Left ventricle myocardium superior (tissue), 1 donor: ENCODE results near the gene CEP63. TPM values are rescaled to one million over a fixed set of nuclear protein-coding genes. Genes with fewer than 3 reads are reported as not detected.
"Not testable (repeated sequence)": the region's sequence is repeated elsewhere in the genome, so short reads cannot be mapped to it uniquely, and the experiment has no call there.

Source experiments
- ATAC-seq: fragments of 200-7000 bp; cut with Tn5 transposase; one replicate; pipeline ENCODE4 v1.9.1; 2020; ENCODE audit warnings: mild to moderate bottlenecking, moderate library complexity
- DNase-seq: peaks from one replicate; pipeline ENCODE4 v3.0.0-alpha.2; 2020
- intact Hi-C: fragments of 100-400 bp; cut with micrococcal nuclease; formaldehyde crosslinking; loops from one replicate; pipeline ENCODE4 v1.11.0; 2022
- total RNA-seq: library from RNA; stranded (reverse); fragmentation: NEBNext Ultra II Directional; extraction: Animal tissue kit (Norgen Biotek cat#: 25700); gene quantifications from one replicate; pipeline ENCODE4 v1.2.1, GENCODE V29; 2021
- donor health status: DM: no; HTN: yes; CAD: no; lungs with severe emphysema.

CEP63 gene
- total RNA-seq, 1 donor from 2014 or later = 35.1 TPM

GRCh38 chr3:134495980-134496379 lies 10.1 kb downstream of the CEP63 start:
- DNase-seq (no peak), ATAC-seq (no peak)
- intact Hi-C loops = no loop called here

GRCh38 chr3:134496471-134497071 lies 10.7 kb downstream of the CEP63 start:
- intact Hi-C loops = no loop called here
- peak; percentile 28 for ATAC-seq
- DNase-seq = no peak

GRCh38 chr3:134503266-134503665 lies 17.4 kb downstream of the CEP63 start:
- no peak for ATAC-seq
- DNase-seq = no peak
- intact Hi-C loops = no loop called here

- intact Hi-C loops = no loop called here
- ATAC-seq (no peak), DNase-seq (no peak)
Observed at GRCh38 chr3:134504132-134504531, 18.3 kb downstream of the CEP63 start.

GRCh38 chr3:134505485-134505884 lies 19.6 kb downstream of the CEP63 start:
- DNase-seq (no peak), ATAC-seq (no peak)
- intact Hi-C loops = no loop called here

GRCh38 chr3:134511500-134511899 lies 25.6 kb downstream of the CEP63 start:
- intact Hi-C loops = no loop called here
- no peak for ATAC-seq

GRCh38 chr3:134516905-134517304 lies 31.0 kb downstream of the CEP63 start:
- intact Hi-C loops = no loop called here
- peak; percentile 78 for ATAC-seq

More at GRCh38 chr3:134511500-134511899, 25.6 kb downstream of the CEP63 start:
- no peak for DNase-seq

GRCh38 chr3:134517791-134518190 lies 31.9 kb downstream of the CEP63 start:
- DNase-seq (no peak), ATAC-seq (no peak)
- intact Hi-C loops = no loop called here

More at GRCh38 chr3:134516905-134517304, 31.0 kb downstream of the CEP63 start:
- DNase-seq = no peak

GRCh38 chr3:134522541-134522940 lies 36.7 kb downstream of the CEP63 start:
- ATAC-seq = no peak
- intact Hi-C loops = no loop called here
- DNase-seq = no peak

- ATAC-seq (no peak), DNase-seq (no peak)
- intact Hi-C loops = no loop called here
Observed at GRCh38 chr3:134525293-134525692, 39.4 kb downstream of the CEP63 start.

GRCh38 chr3:134526319-134526718 lies 40.5 kb downstream of the CEP63 start:
- intact Hi-C loops = no loop called here
- DNase-seq = no peak
- ATAC-seq = no peak

- DNase-seq = no peak
- ATAC-seq = peak; percentile 21
- intact Hi-C loops = no loop called here
Observed at GRCh38 chr3:134527037-134527436, 41.2 kb downstream of the CEP63 start.

GRCh38 chr3:134527538-134528186 lies 41.8 kb downstream of the CEP63 start:
- ATAC-seq (peak; percentile 71), DNase-seq (no peak)
- intact Hi-C loops = no loop called here

GRCh38 chr3:134533493-134533892 lies 47.6 kb downstream of the CEP63 start:
- no peak for ATAC-seq
- no peak for DNase-seq
- intact Hi-C loops = no loop called here

GRCh38 chr3:134535186-134535970 lies 49.5 kb downstream of the CEP63 start:
- intact Hi-C loops = no loop called here

GRCh38 chr3:134536781-134537180 lies 50.9 kb downstream of the CEP63 start:
- DNase-seq = no peak
- intact Hi-C loops = no loop called here

More at GRCh38 chr3:134535186-134535970, 49.5 kb downstream of the CEP63 start:
- DNase-seq (no peak), ATAC-seq (no peak)

GRCh38 chr3:134542287-134542958 lies 56.6 kb downstream of the CEP63 start:
- no peak for ATAC-seq
- intact Hi-C loops = no loop called here
- DNase-seq = no peak

More at GRCh38 chr3:134536781-134537180, 50.9 kb downstream of the CEP63 start:
- ATAC-seq = peak; percentile 92

- DNase-seq = no peak
- intact Hi-C loops = no loop called here
- no peak for ATAC-seq
Observed at GRCh38 chr3:134543113-134543512, 57.3 kb downstream of the CEP63 start.

GRCh38 chr3:134544316-134544715 lies 58.5 kb downstream of the CEP63 start:
- ATAC-seq (no peak), DNase-seq (no peak)
- intact Hi-C loops = no loop called here

GRCh38 chr3:134544783-134545182 lies 58.9 kb downstream of the CEP63 start:
- ATAC-seq, DNase-seq, intact Hi-C loops: not testable (repeated sequence)
